ENCODE results near the gene RTN4IP1.
A peak's percentile ranks its signal among the peaks of the same experiment; 100 is the strongest.

RTN4IP1 gene

DNA sequence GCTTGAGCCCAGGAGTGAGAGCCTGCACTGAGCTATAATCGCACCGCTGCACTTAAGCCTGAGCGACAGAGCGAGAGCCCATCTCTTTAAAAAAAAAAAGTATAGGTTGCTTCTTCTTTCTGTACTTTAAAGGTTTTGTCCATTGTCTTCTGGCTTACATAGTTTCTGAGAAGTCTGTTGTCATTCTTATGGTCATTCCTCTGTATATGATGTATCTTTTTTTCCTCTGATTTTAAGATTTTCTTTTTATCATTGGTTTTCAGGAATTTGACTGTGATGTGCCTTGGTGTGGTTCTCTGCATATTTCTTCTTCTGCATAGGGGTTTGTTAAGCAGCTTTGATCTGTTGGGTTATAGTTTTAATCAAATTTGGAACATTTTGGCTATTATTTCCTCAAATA lies 29.2 kb upstream of the RTN4IP1 start:
- no peak overlapping the region for H3K4me3 ChIP-seq (ENCODE audit: low read depth, low read length, poor library complexity, severe bottlenecking)
- no peak overlapping the region for H3K4me2 ChIP-seq (ENCODE audit: low read length)
- H3K9me3 ChIP-seq (ENCODE audit: low read length) = 0 out of 2 replicates have a peak, but pooled peaks cover 7% of the 10 kb centered on the region
- H3K9ac ChIP-seq (ENCODE audit: low read length) = no peak overlapping the region
- no peaks in the 10 kb centered on the region for H4K20me1 ChIP-seq (ENCODE audit: insufficient read depth, low read length)
- TF ChIP-seq, protein P1, sequence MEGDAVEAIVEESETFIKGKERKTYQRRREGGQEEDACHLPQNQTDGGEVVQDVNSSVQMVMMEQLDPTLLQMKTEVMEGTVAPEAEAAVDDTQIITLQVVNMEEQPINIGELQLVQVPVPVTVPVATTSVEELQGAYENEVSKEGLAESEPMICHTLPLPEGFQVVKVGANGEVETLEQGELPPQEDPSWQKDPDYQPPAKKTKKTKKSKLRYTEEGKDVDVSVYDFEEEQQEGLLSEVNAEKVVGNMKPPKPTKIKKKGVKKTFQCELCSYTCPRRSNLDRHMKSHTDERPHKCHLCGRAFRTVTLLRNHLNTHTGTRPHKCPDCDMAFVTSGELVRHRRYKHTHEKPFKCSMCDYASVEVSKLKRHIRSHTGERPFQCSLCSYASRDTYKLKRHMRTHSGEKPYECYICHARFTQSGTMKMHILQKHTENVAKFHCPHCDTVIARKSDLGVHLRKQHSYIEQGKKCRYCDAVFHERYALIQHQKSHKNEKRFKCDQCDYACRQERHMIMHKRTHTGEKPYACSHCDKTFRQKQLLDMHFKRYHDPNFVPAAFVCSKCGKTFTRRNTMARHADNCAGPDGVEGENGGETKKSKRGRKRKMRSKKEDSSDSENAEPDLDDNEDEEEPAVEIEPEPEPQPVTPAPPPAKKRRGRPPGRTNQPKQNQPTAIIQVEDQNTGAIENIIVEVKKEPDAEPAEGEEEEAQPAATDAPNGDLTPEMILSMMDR (IDR thresholded peaks at IDR 0.05; ENCODE audit: low read length) = no peak
- no peak for TF ChIP-seq EZH2 (IDR thresholded peaks at IDR 0.05; ENCODE audit: borderline replicate concordance, low read length)
- no peak overlapping the region for H3K27ac ChIP-seq (ENCODE audit: low read depth, low read length, poor library complexity, severe bottlenecking)
- no peaks in the 10 kb centered on the region for H3K27me3 ChIP-seq (ENCODE audit: insufficient read depth, low read length)
- H3K9me2 ChIP-seq (ENCODE audit: low read depth, low read length) = no peaks in the 10 kb centered on the region
- no peak overlapping the region for H2AFZ ChIP-seq (ENCODE audit: low read length)
- H3K4me1 ChIP-seq (ENCODE audit: insufficient read depth, low read length, severe bottlenecking) = peaks cover 10% of the 10 kb centered on the region
- peaks cover 100% of the 10 kb centered on the region for H3K36me3 ChIP-seq (ENCODE audit: insufficient read depth, low read length)
- peaks cover 4% of the 10 kb centered on the region; the same call in 1 of the 2 replicates for H3K79me2 ChIP-seq (ENCODE audit: insufficient read depth, low read length)
- H3F3A ChIP-seq (ENCODE audit: insufficient read depth, low read length) = no peaks in the 10 kb centered on the region

DNA sequence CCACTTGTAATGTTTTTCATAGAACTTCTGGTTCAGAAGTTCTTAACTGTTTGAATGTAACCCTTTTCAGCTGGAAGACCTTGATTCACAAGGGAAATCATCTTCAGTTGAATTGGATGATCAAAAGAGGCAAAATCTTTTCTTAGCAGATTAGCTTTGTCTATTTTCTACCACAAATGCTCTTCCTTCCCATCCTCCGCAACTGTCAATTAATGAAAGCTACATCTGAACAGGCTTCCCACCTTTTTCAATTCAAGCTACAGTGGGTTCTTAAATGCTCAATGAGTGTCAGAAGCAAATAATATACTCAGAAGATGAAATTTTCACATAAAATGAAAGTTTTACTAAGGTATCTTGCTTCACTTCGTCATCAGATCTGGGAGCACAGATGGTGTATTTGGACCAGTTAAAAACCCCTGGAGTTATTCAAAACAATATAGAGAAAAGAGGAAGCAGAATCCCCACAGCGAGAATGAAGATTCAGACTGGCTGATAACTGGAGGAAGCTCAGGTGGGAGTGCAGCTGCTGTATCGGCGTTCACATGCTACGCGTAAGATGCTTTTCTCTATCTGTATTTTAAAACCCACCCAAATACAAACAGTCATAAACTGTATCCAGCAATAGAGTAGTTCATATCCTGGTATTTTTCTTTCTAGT lies 19.5 kb upstream of the RTN4IP1 start:
- no peaks in the 10 kb centered on the region for H3F3A ChIP-seq (ENCODE audit: insufficient read depth, low read length)
- peaks cover 35% of the 10 kb centered on the region for H3K79me2 ChIP-seq (ENCODE audit: insufficient read depth, low read length)
- TF ChIP-seq EZH2 (IDR thresholded peaks at IDR 0.05; ENCODE audit: borderline replicate concordance, low read length) = no peak
- TF ChIP-seq, protein P1 (IDR thresholded peaks at IDR 0.05; ENCODE audit: low read length) = no peak
- no peaks in the 10 kb centered on the region for H3K27me3 ChIP-seq (ENCODE audit: insufficient read depth, low read length)
- peaks cover 74% of the 10 kb centered on the region for H3K36me3 ChIP-seq (ENCODE audit: insufficient read depth, low read length)
- peak overlapping the region; percentile 67 for H3K4me3 ChIP-seq (ENCODE audit: low read depth, low read length, poor library complexity, severe bottlenecking)
- peak overlapping the region; percentile 95 for H3K27ac ChIP-seq (ENCODE audit: low read depth, low read length, poor library complexity, severe bottlenecking)
- H2AFZ ChIP-seq (ENCODE audit: low read length) = no peak overlapping the region
- peak overlapping the region; percentile 83 for H3K9ac ChIP-seq (ENCODE audit: low read length)
- no peaks in the 10 kb centered on the region for H4K20me1 ChIP-seq (ENCODE audit: insufficient read depth, low read length)
- H3K4me2 ChIP-seq (ENCODE audit: low read length) = peak overlapping the region; percentile 75
- H3K9me3 ChIP-seq (ENCODE audit: low read length) = no peaks in the 10 kb centered on the region
- H3K9me2 ChIP-seq (ENCODE audit: low read depth, low read length) = no peaks in the 10 kb centered on the region
- peaks cover 35% of the 10 kb centered on the region for H3K4me1 ChIP-seq (ENCODE audit: insufficient read depth, low read length, severe bottlenecking)

- Histone ChIP-seq H3F3A (ENCODE audit: insufficient read depth, low read length) (0 out of 2 replicates have a peak, but pooled peaks cover 5% of the 10 kb centered on the region), H3K4me3 (ENCODE audit: low read depth, low read length, poor library complexity, severe bottlenecking) (no peak overlapping the region), H3K9me3 (ENCODE audit: low read length) (no peaks in the 10 kb centered on the region), H3K9me2 (ENCODE audit: low read depth, low read length) (no peaks in the 10 kb centered on the region), H3K36me3 (ENCODE audit: insufficient read depth, low read length) (peaks cover 72% of the 10 kb centered on the region), H4K20me1 (ENCODE audit: insufficient read depth, low read length) (no peaks in the 10 kb centered on the region), H3K4me2 (ENCODE audit: low read length) (no peak overlapping the region), H3K27me3 (ENCODE audit: insufficient read depth, low read length) (no peaks in the 10 kb centered on the region), H3K9ac (ENCODE audit: low read length) (no peak overlapping the region), H2AFZ (ENCODE audit: low read length) (no peak overlapping the region), H3K27ac (ENCODE audit: low read depth, low read length, poor library complexity, severe bottlenecking) (no peak overlapping the region), H3K79me2 (ENCODE audit: insufficient read depth, low read length) (peaks cover 7% of the 10 kb centered on the region), H3K4me1 (ENCODE audit: insufficient read depth, low read length, severe bottlenecking) (peaks cover 27% of the 10 kb centered on the region)
- TF ChIP-seq, protein P1 (IDR thresholded peaks at IDR 0.05; ENCODE audit: low read length) = no peak
- TF ChIP-seq EZH2 (IDR thresholded peaks at IDR 0.05; ENCODE audit: borderline replicate concordance, low read length) = no peak
Measured at GRCh38 chr6:106643061-106643460, 13.8 kb upstream of the RTN4IP1 start.
